Measurements from ENCODE around the gene GRK6. TPM values are rescaled to one million over a fixed set of nuclear protein-coding genes. Genes with fewer than 3 reads are reported as not detected.

Gene GRK6
- total RNA-seq, 1 experiment from 2014 or later = 75.2 TPM

- Mint-ChIP-seq H3K9me3 (peaks cover 0 to 3% of the 10 kb centered on the region in 2 experiments; a peak in 1 of 5 replicates), H3K27ac (no peak overlapping the region; a peak in 1 of 7 replicates), H3K27me3 (ENCODE audit: low read depth) (peaks cover 6% of the 10 kb centered on the region), H3K36me3 (ENCODE audit: insufficient read depth in 1 of 3, low read depth in 3 of 3) (peaks cover 24 to 63% (median 57%) of the 10 kb centered on the region in 3 experiments), H3K4me3 (no peak overlapping the region), H3K4me1 (peaks cover 19 to 29% of the 10 kb centered on the region in 2 experiments)
- Histone ChIP-seq H3K27me3 (ENCODE audit: insufficient read depth, low read length) (no peaks in the 10 kb centered on the region; the same call in 1 of the 2 replicates), H2AK5ac (ENCODE audit: insufficient read length, low read length) (no peak overlapping the region), H3K23me2 (ENCODE audit: insufficient read length, low read depth, low read length, poor library complexity, severe bottlenecking) (no peaks in the 10 kb centered on the region), H3K79me1 (ENCODE audit: insufficient read depth, low read depth, low read length, poor library complexity, severe bottlenecking) (no peaks in the 10 kb centered on the region), H3K14ac (ENCODE audit: insufficient read depth, low read length) (no peak overlapping the region), H2BK15ac (ENCODE audit: low read depth, low read length) (no peak overlapping the region), H3K79me2 (ENCODE audit: insufficient read depth, low read length) (no peaks in the 10 kb centered on the region), H2BK20ac (ENCODE audit: low read depth, low read length, poor library complexity, severe bottlenecking) (no peak overlapping the region), H3K4me1 (ENCODE audit: insufficient read depth, low read length) (no peaks in the 10 kb centered on the region), H3K9ac (ENCODE audit: extremely low read depth, insufficient read length, low read length) (no peak overlapping the region), H2AFZ (ENCODE audit: low read length) (no peak overlapping the region), H3T11ph (ENCODE audit: low read length) (no peak overlapping the region), H3K23ac (ENCODE audit: insufficient read length, low read depth, low read length) (no peak overlapping the region), H3K4me2 (ENCODE audit: insufficient read depth, insufficient read length, low read length) (no peak overlapping the region), H3K9me3 (ENCODE audit: control insufficient read depth, low read depth, low read length) (no peaks in the 10 kb centered on the region), H4K5ac (ENCODE audit: insufficient read length, low read depth, low read length) (no peak overlapping the region), H4K20me1 (ENCODE audit: control insufficient read depth, insufficient read depth, insufficient read length) (no peaks in the 10 kb centered on the region), H2BK5ac (ENCODE audit: insufficient read length, low read length) (no peak overlapping the region), H2BK12ac (ENCODE audit: insufficient read length, low read depth, low read length) (no peak overlapping the region), H3K56ac (ENCODE audit: insufficient read length, low read depth, low read length) (no peak overlapping the region), H2BK120ac (ENCODE audit: low read depth, low read length, poor library complexity, severe bottlenecking) (no peak overlapping the region), H4K8ac (replicated peaks; ENCODE audit: insufficient read length, low read depth, low read length) (no peak overlapping the region), H3K4ac (ENCODE audit: low read depth, low read length) (no peak overlapping the region), H3K27ac (ENCODE audit: insufficient read length, low read depth, low read length) (no peak overlapping the region), H4K91ac (ENCODE audit: insufficient read length, low read depth, low read length) (no peak overlapping the region), H3K18ac (ENCODE audit: insufficient read length, low read depth, low read length) (no peak overlapping the region)
- TF ChIP-seq CTCF (conservative IDR thresholded peaks at IDR 0.05) = no peak
- WGBS (ENCODE audit: extremely low coverage, insufficient read length, low lambda C conversion rate) = no CpG with 5 or more reads among the region's 4 CpGs
- DNase-seq = no peak
These were observed 13.1 kb downstream of the GRK6 start for GRCh38 chr5:177439518-177440053.
